Measurements from ENCODE around the gene KLF1. TPM values are rescaled to one million over a fixed set of nuclear protein-coding genes. Genes with fewer than 3 reads are reported as not detected.

Gene KLF1
- total RNA-seq, 1 experiment from 2014 or later, result 0.76 TPM

DNA sequence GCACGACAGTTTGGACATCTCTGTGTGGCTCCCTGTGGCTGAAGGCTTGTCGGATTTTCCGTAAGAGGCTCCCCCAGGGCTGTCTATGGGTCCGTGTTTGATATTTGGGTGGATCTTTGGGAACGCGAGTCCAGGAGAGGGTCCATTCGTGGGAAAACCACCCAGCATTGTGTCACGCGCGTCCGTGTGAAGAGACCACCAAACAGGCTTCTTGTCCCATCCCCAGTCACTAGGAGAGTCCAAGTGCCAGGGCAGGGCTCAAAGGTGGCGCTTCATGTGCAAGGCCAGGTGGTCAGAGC lies 2.4 kb downstream of the KLF1 start:
- Histone ChIP-seq H3K27me3 (ENCODE audit: control insufficient read depth, insufficient read depth, low read length) (peaks cover 50% of the 10 kb centered on the region), H3K4me3 (ENCODE audit: insufficient read depth, low read depth, low read length) (peak overlapping the region; percentile 63), H3K36me3 (replicated peaks; ENCODE audit: control insufficient read depth, insufficient read depth, low read length) (no peaks in the 10 kb centered on the region)
- DNase-seq, result no peak

DNA sequence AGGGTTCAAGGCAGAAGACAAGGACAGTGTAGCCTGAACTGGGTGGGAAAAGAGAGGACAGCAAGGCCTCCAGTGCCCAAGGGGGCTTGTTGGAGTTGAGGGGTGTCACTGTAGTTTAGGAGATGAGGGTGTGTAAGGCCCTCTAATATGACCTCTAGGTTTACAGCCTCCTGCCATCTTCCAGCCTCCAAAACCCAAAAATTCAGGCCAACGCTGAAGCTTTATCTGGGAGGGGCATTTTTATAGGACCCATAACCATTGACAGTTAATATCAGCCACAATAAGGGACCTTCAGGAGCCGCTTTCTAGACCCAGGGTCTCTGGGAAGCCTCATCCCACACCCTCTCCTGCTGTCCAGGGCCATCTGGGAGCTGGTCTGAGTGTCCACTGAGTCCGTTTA lies 2.8 kb downstream of the KLF1 start:
- no peak overlapping the region for H3K4me3 ChIP-seq (ENCODE audit: insufficient read depth, low read depth, low read length)
- H3K36me3 ChIP-seq (replicated peaks; ENCODE audit: control insufficient read depth, insufficient read depth, low read length), result no peaks in the 10 kb centered on the region
- no peak for DNase-seq
- H3K27me3 ChIP-seq (ENCODE audit: control insufficient read depth, insufficient read depth, low read length), result peaks cover 53% of the 10 kb centered on the region

- no peak for DNase-seq
- no peak overlapping the region for H3K4me3 ChIP-seq (ENCODE audit: insufficient read depth, low read depth, low read length)
- H3K36me3 ChIP-seq (replicated peaks; ENCODE audit: control insufficient read depth, insufficient read depth, low read length), result peaks cover 3% of the 10 kb centered on the region
- H3K27me3 ChIP-seq (ENCODE audit: control insufficient read depth, insufficient read depth, low read length), result peaks cover 52% of the 10 kb centered on the region
Observed at GRCh38 chr19:12882589-12882988, 4.4 kb downstream of the KLF1 start.

DNA sequence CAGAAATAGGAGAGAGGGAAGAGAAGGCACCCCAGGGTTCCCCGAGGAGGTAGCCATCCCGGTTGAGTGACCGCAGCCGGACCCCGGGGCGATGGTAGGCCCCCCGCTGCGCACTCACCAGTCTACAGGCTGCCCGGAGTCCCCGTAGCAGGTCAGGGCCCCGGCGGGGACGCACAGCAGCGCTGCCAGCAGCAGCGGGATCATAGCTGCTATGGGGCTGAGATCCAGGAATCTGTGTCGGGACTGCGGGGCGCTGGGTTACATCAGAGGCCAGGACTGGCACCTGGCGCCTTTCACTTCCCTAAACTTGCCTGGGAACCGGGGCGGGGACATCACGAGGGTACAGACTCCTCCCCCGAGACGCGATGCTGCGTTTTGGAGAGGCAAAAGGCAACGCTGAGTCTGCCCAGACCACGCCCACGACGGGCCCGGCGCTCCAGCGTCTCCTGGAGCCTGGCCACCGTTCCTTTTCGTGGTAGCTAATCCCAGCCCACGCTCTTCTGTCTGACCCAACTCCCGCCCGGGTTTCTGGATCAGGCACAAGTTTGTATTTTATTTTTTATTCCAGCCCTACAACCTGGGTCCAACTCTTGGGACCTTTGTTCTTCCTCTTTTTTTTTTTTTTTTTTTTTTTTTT lies 5.7 kb downstream of the KLF1 start, which contains the start of gene DNASE2:
DNASE2 (minus strand) TSS at position 278 of the 637 bp plus-strand sequence; CDS start at position 204, 74 bp downstream.
- peak; percentile 98 for DNase-seq
- peaks cover 3% of the 10 kb centered on the region for H3K36me3 ChIP-seq (replicated peaks; ENCODE audit: control insufficient read depth, insufficient read depth, low read length)
- H3K27me3 ChIP-seq (ENCODE audit: control insufficient read depth, insufficient read depth, low read length), result peaks cover 41% of the 10 kb centered on the region

GRCh38 chr19:12880551-12881171 lies 6.3 kb downstream of the KLF1 start:
- Histone ChIP-seq H3K27me3 (ENCODE audit: control insufficient read depth, insufficient read depth, low read length) (peaks cover 38% of the 10 kb centered on the region), H3K36me3 (replicated peaks; ENCODE audit: control insufficient read depth, insufficient read depth, low read length) (peaks cover 3% of the 10 kb centered on the region), H3K4me3 (ENCODE audit: insufficient read depth, low read depth, low read length) (peak overlapping the region; percentile 80)
- DNase-seq, result peak; percentile 85

More for the DNA sequence above, 5.7 kb downstream of the KLF1 start, which contains the start of gene DNASE2:
- peak within 1 kb of the TSS; percentile 80 for H3K4me3 ChIP-seq (ENCODE audit: insufficient read depth, low read depth, low read length)

DNA sequence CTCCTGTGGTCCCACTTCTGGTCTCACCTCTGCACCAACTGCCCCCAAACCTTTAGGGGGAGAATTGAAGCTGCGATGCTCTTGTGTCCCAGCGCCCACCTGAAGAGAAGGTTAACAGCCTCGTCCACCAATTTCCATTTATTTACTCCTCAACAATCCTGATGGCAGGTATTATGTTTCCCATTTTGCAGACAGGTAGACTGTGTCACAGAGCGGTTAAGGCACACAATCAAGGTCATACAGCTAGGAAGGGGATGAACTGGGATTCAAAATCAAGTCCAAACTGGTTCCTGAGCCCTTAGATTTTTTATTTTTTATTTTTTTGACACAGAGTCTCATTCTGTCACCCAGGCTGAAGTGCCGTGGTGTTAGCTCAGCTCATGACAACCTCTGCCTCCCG lies 11.9 kb downstream of the KLF1 start:
- Histone ChIP-seq H3K4me3 (ENCODE audit: insufficient read depth, low read depth, low read length) (no peak overlapping the region), H3K36me3 (replicated peaks; ENCODE audit: control insufficient read depth, insufficient read depth, low read length) (peaks cover 3% of the 10 kb centered on the region), H3K27me3 (ENCODE audit: control insufficient read depth, insufficient read depth, low read length) (peaks cover 30% of the 10 kb centered on the region; the same call in 1 of the 2 replicates)
- DNase-seq, result no peak

- Histone ChIP-seq H3K36me3 (replicated peaks; ENCODE audit: control insufficient read depth, insufficient read depth, low read length) (peaks cover 3% of the 10 kb centered on the region), H3K27me3 (ENCODE audit: control insufficient read depth, insufficient read depth, low read length) (peaks cover 26% of the 10 kb centered on the region; the same call in 1 of the 2 replicates), H3K4me3 (ENCODE audit: insufficient read depth, low read depth, low read length) (peak overlapping the region; percentile 28; the same call in 1 of the 2 replicates)
- peak; percentile 45 for DNase-seq
Observed at GRCh38 chr19:12873891-12874745, 12.9 kb downstream of the KLF1 start.

DNA sequence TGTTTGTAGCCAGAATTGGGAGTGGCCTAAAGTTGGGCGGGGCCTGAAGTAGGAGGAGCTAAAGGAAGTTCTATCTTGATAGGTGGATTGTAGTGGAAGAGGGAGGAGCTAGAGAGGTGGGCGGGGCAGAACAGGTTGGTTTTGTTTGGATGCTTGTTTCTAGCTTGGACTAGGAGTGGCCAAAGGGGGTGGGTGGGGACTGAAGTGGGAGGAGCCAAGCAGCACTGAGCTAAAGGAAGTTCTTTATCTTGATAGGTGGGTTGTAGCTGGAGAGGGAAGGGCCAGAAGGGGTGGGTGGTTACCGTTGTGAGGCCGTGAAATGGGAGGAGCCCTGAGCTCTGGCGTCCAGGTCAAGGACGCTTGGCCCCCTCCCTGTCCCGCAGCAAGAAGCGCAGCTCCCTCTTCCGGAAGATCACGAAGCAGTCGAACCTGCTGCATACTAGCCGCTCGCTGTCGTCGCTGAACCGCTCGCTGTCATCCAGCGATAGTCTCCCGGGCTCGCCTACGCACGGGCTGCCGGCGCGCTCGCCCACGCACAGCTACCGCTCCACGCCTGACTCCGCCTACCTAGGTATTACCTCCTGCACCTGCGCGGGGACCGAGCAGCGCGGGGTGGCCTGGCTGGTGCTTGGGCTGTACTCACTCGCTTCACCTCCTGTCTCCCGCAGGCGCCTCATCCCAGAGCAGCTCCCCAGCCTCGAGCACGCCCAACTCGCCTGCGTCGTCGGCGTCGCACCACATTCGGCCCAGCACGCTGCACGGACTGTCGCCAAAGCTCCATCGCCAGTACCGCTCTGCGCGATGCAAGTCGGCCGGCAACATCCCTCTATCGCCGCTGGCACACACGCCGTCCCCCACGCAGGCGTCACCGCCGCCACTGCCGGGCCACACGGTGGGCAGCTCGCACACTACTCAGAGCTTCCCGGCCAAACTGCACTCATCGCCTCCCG lies 13.8 kb downstream of the KLF1 start:
- peak; percentile 79 for DNase-seq
- peak overlapping the region; percentile 28; the same call in 1 of the 2 replicates for H3K4me3 ChIP-seq (ENCODE audit: insufficient read depth, low read depth, low read length)

DNA sequence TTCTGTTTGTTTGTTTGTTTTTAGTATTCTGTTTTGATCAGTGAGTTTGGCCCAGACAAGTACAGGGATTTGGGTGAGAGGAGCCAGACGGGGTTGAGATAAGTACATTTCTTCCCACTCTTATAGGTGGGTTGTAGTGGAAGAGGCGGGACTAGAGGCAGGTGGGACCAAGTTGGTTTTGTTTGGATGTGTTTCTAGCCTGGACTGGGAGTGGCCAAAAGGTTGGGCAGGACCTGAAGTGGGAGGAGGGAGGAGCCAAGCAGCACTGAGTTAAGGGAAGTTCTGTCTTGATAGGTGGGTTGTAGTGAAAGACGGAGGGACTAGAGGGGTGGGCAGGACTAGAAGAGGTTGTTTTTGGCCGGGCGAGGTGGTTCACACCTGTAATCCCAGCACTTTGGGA lies 14.7 kb downstream of the KLF1 start:
- peak; percentile 49 for DNase-seq
- Histone ChIP-seq H3K36me3 (replicated peaks; ENCODE audit: control insufficient read depth, insufficient read depth, low read length) (peaks cover 2% of the 10 kb centered on the region; the same call in 1 of the 2 replicates), H3K4me3 (ENCODE audit: insufficient read depth, low read depth, low read length) (no peak overlapping the region), H3K27me3 (ENCODE audit: control insufficient read depth, insufficient read depth, low read length) (peaks cover 24% of the 10 kb centered on the region; the same call in 1 of the 2 replicates)

More for the DNA sequence above, 13.8 kb downstream of the KLF1 start:
- peaks cover 4% of the 10 kb centered on the region for H3K36me3 ChIP-seq (replicated peaks; ENCODE audit: control insufficient read depth, insufficient read depth, low read length)
- H3K27me3 ChIP-seq (ENCODE audit: control insufficient read depth, insufficient read depth, low read length), result peaks cover 25% of the 10 kb centered on the region; the same call in 1 of the 2 replicates

- Histone ChIP-seq H3K36me3 (replicated peaks; ENCODE audit: control insufficient read depth, insufficient read depth, low read length) (peaks cover 2% of the 10 kb centered on the region; the same call in 1 of the 2 replicates), H3K27me3 (ENCODE audit: control insufficient read depth, insufficient read depth, low read length) (peaks cover 24% of the 10 kb centered on the region; the same call in 1 of the 2 replicates), H3K4me3 (ENCODE audit: insufficient read depth, low read depth, low read length) (no peak overlapping the region)
- DNase-seq, result no peak
Observed at GRCh38 chr19:12871681-12872080, 15.3 kb downstream of the KLF1 start.

- H3K4me3 ChIP-seq (ENCODE audit: insufficient read depth, low read depth, low read length), result no peak overlapping the region
- H3K36me3 ChIP-seq (replicated peaks; ENCODE audit: control insufficient read depth, insufficient read depth, low read length), result peaks cover 2% of the 10 kb centered on the region; the same call in 1 of the 2 replicates
- peaks cover 5% of the 10 kb centered on the region; the same call in 1 of the 2 replicates for H3K27me3 ChIP-seq (ENCODE audit: control insufficient read depth, insufficient read depth, low read length)
- peak; percentile 95 for DNase-seq
Observed at GRCh38 chr19:12868540-12869112, 18.4 kb downstream of the KLF1 start.

DNA sequence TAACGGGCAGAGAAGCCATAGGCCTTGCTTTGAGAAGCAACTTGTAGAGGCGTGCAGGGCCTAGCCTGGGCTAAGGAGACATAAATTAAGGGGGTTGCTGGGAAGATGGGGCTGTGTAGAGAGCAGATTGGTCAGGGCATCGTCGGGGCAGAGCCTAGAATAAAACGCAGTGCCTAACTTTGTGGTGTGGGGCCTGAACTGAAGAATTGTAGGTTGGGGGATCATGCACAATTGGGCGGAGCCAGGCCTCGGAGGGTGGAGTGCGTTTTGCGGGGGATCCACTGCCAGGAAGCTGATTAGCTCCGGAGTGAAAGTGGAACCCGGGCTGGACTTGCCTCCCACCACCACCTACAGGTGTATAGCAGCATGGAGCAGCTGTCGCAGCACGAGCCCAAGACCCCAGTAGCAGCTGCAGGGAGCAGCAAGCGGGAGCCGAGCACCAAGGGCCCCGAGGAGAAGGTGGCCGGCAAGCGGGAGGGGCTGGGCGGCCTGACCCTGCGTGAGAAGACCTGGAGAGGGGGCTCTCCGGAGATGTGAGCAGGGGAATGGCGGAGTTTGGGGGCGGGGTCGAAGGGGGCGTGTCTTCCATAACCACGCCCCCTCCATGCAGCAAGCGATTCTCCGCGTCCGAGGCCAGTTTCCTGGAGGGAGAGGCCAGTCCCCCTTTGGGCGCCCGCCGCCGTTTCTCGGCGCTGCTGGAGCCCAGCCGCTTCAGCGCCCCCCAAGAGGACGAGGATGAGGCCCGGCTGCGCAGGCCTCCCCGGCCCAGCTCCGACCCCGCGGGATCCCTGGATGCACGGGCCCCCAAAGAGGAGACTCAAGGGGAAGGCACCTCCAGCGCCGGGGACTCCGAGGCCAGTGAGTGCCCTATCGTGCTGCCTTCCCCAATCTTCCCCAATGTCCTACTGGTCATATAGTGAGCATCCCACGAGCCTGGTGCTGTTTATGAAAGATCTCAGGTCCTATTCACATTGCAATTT lies 19.6 kb downstream of the KLF1 start:
- peak; percentile 99 for DNase-seq
- Histone ChIP-seq H3K36me3 (replicated peaks; ENCODE audit: control insufficient read depth, insufficient read depth, low read length) (peaks cover 2% of the 10 kb centered on the region; the same call in 1 of the 2 replicates), H3K4me3 (ENCODE audit: insufficient read depth, low read depth, low read length) (peak overlapping the region; percentile 58), H3K27me3 (ENCODE audit: control insufficient read depth, insufficient read depth, low read length) (no peaks in the 10 kb centered on the region; the same call in 1 of the 2 replicates)
